ENCODE results near the gene OR4F17. TPM values are rescaled to one million over a fixed set of nuclear protein-coding genes. Genes with fewer than 3 reads are reported as not detected.
"Not testable (repeated sequence)": the region's sequence is repeated elsewhere in the genome, so short reads cannot be mapped to it uniquely, and the experiment has no call there.

The OR4F17 gene
- total RNA-seq (2014; rRNA removed; shearing (Covaris generic)): not detected in 2 replicates

- DNase-seq (ENCODE audit: low spot score): not testable (repeated sequence)
Observed at GRCh38 chr19:106804-107203, at the start of gene OR4F17. Gene OR4F17, plus strand, starts transcription at chr19:107104. Its CDS starts 3,575 bp downstream, at chr19:110679.

GRCh38 chr19:70793-71192 lies 36.1 kb upstream of the OR4F17 start:
- not testable (repeated sequence) for DNase-seq (ENCODE audit: low spot score)

- DNase-seq (ENCODE audit: low spot score): not testable (repeated sequence)
Observed at GRCh38 chr19:82864-83263, 24.0 kb upstream of the OR4F17 start.

GRCh38 chr19:83626-84025 lies 23.3 kb upstream of the OR4F17 start:
- DNase-seq (ENCODE audit: low spot score): not testable (repeated sequence)

- DNase-seq (ENCODE audit: low spot score): peak; percentile 1
Observed at GRCh38 chr19:90678-91077, 16.2 kb upstream of the OR4F17 start.

- not testable (repeated sequence) for DNase-seq (ENCODE audit: low spot score)
Observed at GRCh38 chr19:94794-95193, 12.1 kb upstream of the OR4F17 start.

- DNase-seq (ENCODE audit: low spot score): not testable (repeated sequence)
Observed at GRCh38 chr19:97647-98046, 9.3 kb upstream of the OR4F17 start.

GRCh38 chr19:120443-121140 lies 13.7 kb downstream of the OR4F17 start:
- not testable (repeated sequence) for DNase-seq (ENCODE audit: low spot score)

Other genes with a start within 250 kb of the OR4F17 start
- gene PLPP2, start 184.3 kb downstream of the OR4F17 start, total RNA-seq (2014; rRNA removed; shearing (Covaris generic)): 111 and 138 TPM in 2 replicates
- gene MIER2, start 237.7 kb downstream of the OR4F17 start, total RNA-seq (2014; rRNA removed; shearing (Covaris generic)): 2.8 and 5.1 TPM in 2 replicates

All from H4 (cell line).